HEK293 (cell line): ENCODE data around the gene CACNA1F.

ENCODE experiments used
- CTCF ChIA-PET: fragments of 350-600 bp; formaldehyde crosslinking; extraction: SDS; loops from one replicate; lab custom pipeline; 2021; ENCODE audit warnings: antibody characterized with exemption; lab: Yijun Ruan, JAX
- POLR2A ChIA-PET: fragments of 300-600 bp; formaldehyde crosslinking; extraction: SDS; loops from one replicate; lab custom pipeline; 2020; ENCODE audit warnings: antibody characterized with exemption, inconsistent platforms; lab: Yijun Ruan, JAX
- H3K27ac ChIP-seq: fragments of 200-500 bp; sonication (Bioruptor generic); 2 replicates; pipeline ENCODE4 v1.5.1; 2014; ENCODE audit warnings: low read depth, low read length, control low read depth, inconsistent platforms; ENCODE audit errors: extremely low read depth
- H3K36me3 ChIP-seq, 2 experiments: fragments of 200-500 bp in 1 of 2; sonication (Bioruptor generic) in 1 of 2; 1 replicate in 1 of 2; 2 replicates in 1 of 2; pipeline ENCODE4 v1.5.1; 2014 to 2017; ENCODE audit warnings: inconsistent platforms in 2 of 2, low read length in 2 of 2; ENCODE audit not compliant: control insufficient read depth in 2 of 2, insufficient read depth in 1 of 2
- H3K4me1 ChIP-seq: fragments of 200-500 bp; sonication (Bioruptor generic); 2 replicates; pipeline ENCODE4 v1.5.1; 2014; ENCODE audit warnings: mild to moderate bottlenecking, low read length, inconsistent platforms; ENCODE audit not compliant: control insufficient read depth, insufficient read depth
- H3K4me3 ChIP-seq: 2 replicates; pipeline ENCODE4 v1.5.1; 2011; ENCODE audit warnings: low read depth, mild to moderate bottlenecking, control low read depth, low read length, moderate library complexity
- H3K9me3 ChIP-seq: fragments of 200-500 bp; sonication (Bioruptor generic); 2 replicates; pipeline ENCODE4 v1.5.1; 2014; ENCODE audit warnings: low read depth, low read length, inconsistent platforms; ENCODE audit not compliant: control insufficient read depth, insufficient read depth
- AEBP2 ChIP-seq: fragments of 450-650 bp; formaldehyde crosslinking; IDR thresholded peaks from 2 replicates; pipeline ENCODE4 v1.5.1; 2016; ENCODE audit warnings: missing biosample characterization, missing genetic modification characterization, borderline replicate concordance
- BCL11A ChIP-seq: fragments of 450-650 bp; formaldehyde crosslinking; IDR thresholded peaks from 2 replicates; pipeline ENCODE4 v1.5.1; 2016; ENCODE audit warnings: low read depth, missing biosample characterization, missing genetic modification characterization
- GLIS2 ChIP-seq: fragments of 450-650 bp; formaldehyde crosslinking; IDR thresholded peaks from 2 replicates; pipeline ENCODE4 v1.5.1; 2016; ENCODE audit warnings: missing biosample characterization, missing genetic modification characterization
- IKZF3 ChIP-seq: fragments of 450-650 bp; IDR thresholded peaks from 2 replicates; pipeline ENCODE4 v1.5.0; 2018; ENCODE audit warnings: missing biosample characterization, mild to moderate bottlenecking, missing genetic modification characterization, moderate library complexity
- INSM2 ChIP-seq: fragments of 450-650 bp; formaldehyde crosslinking; IDR thresholded peaks from 2 replicates; pipeline ENCODE4 v1.5.1; 2016; ENCODE audit warnings: missing biosample characterization, missing genetic modification characterization
- KLF17 ChIP-seq: fragments of 450-650 bp; formaldehyde crosslinking; IDR thresholded peaks from 2 replicates; pipeline ENCODE4 v1.5.1; 2016; ENCODE audit warnings: missing biosample characterization, missing genetic modification characterization
- PATZ1 ChIP-seq: fragments of 450-650 bp; formaldehyde crosslinking; IDR thresholded peaks from 2 replicates; pipeline ENCODE4 v1.5.1; 2016; ENCODE audit warnings: missing biosample characterization, missing genetic modification characterization
- PRDM10 ChIP-seq: fragments of 450-650 bp; formaldehyde crosslinking; IDR thresholded peaks from 2 replicates; pipeline ENCODE4 v1.5.1; 2016; ENCODE audit warnings: missing biosample characterization, missing genetic modification characterization
- SALL2 ChIP-seq: fragments of 450-650 bp; formaldehyde crosslinking; IDR thresholded peaks from 2 replicates; pipeline ENCODE4 v1.5.0; 2017; ENCODE audit warnings: missing biosample characterization, mild to moderate bottlenecking, missing genetic modification characterization, borderline replicate concordance
- YY2 ChIP-seq: fragments of 450-650 bp; formaldehyde crosslinking; IDR thresholded peaks from 2 replicates; pipeline ENCODE4 v1.5.1; 2016; ENCODE audit warnings: missing biosample characterization, missing genetic modification characterization
- ZBTB8A ChIP-seq: fragments of 450-650 bp; formaldehyde crosslinking; IDR thresholded peaks from 2 replicates; pipeline ENCODE4 v1.5.1; 2016; ENCODE audit warnings: missing biosample characterization, missing genetic modification characterization
- ZNF169 ChIP-seq: fragments of 450-650 bp; formaldehyde crosslinking; IDR thresholded peaks from 2 replicates; pipeline ENCODE4 v1.5.1; 2016; ENCODE audit warnings: missing biosample characterization, missing genetic modification characterization
- ZNF184 ChIP-seq: fragments of 450-650 bp; IDR thresholded peaks from 2 replicates; pipeline ENCODE4 v1.5.1; 2018; ENCODE audit warnings: missing biosample characterization, mild to moderate bottlenecking, missing genetic modification characterization
- ZNF2 ChIP-seq: fragments of 450-650 bp; formaldehyde crosslinking; IDR thresholded peaks from 2 replicates; pipeline ENCODE4 v1.5.1; 2016; ENCODE audit warnings: missing biosample characterization, missing genetic modification characterization
- ZNF211 ChIP-seq: fragments of 450-650 bp; formaldehyde crosslinking; IDR thresholded peaks from 2 replicates; pipeline ENCODE4 v1.5.1; 2016; ENCODE audit warnings: low read depth, missing biosample characterization, missing genetic modification characterization
- ZNF280D ChIP-seq: fragments of 450-650 bp; formaldehyde crosslinking; IDR thresholded peaks from 2 replicates; pipeline ENCODE4 v1.5.1; 2016; ENCODE audit warnings: missing biosample characterization, missing genetic modification characterization
- ZNF391 ChIP-seq: fragments of 450-650 bp; formaldehyde crosslinking; IDR thresholded peaks from 2 replicates; pipeline ENCODE4 v1.5.1; 2016; ENCODE audit warnings: low read depth, missing biosample characterization, missing genetic modification characterization, borderline replicate concordance
- ZNF488 ChIP-seq: fragments of 450-650 bp; formaldehyde crosslinking; IDR thresholded peaks from 2 replicates; pipeline ENCODE4 v1.5.1; 2016; ENCODE audit warnings: missing biosample characterization, missing genetic modification characterization
- ZNF624 ChIP-seq: fragments of 450-650 bp; formaldehyde crosslinking; IDR thresholded peaks from 2 replicates; pipeline ENCODE4 v1.5.1; 2017; ENCODE audit warnings: missing biosample characterization, missing genetic modification characterization
- ZNF626 ChIP-seq: fragments of 450-650 bp; sonication (Bioruptor Pico); formaldehyde crosslinking; IDR thresholded peaks from 2 replicates; pipeline ENCODE4 v1.5.1; 2018; ENCODE audit warnings: missing biosample characterization, missing genetic modification characterization, inconsistent platforms
- ZNF660 ChIP-seq: fragments of 450-650 bp; IDR thresholded peaks from 2 replicates; pipeline ENCODE4 v1.5.1; 2018; ENCODE audit warnings: missing biosample characterization, mild to moderate bottlenecking, missing genetic modification characterization

The CACNA1F gene

GRCh38 chrX:49282647-49283011 lies 49.5 kb upstream of the CACNA1F start (continued):
- TF ChIP-seq PATZ1 (tag by site-specific recombination), result peak; percentile 38; the same call in 1 of the 2 replicates
- no peak for TF ChIP-seq ZNF626
- TF ChIP-seq PRDM10 (tag by site-specific recombination), result peak; percentile 68
- TF ChIP-seq SALL2, result no peak

GRCh38 chrX:49278081-49278480 lies 44.9 kb upstream of the CACNA1F start:
- ChIA-PET POLR2A (no interaction called here), CTCF (no interaction called here)
- no peak for TF ChIP-seq KLF17 (tag by site-specific recombination)
- TF ChIP-seq ZNF2 (tag by site-specific recombination), result no peak
- no peak for TF ChIP-seq GLIS2
- TF ChIP-seq IKZF3 (tag by site-specific recombination), result no peak
- no peak for TF ChIP-seq ZNF169 (tag by site-specific recombination)
- TF ChIP-seq ZBTB8A (tag by site-specific recombination), result no peak
- TF ChIP-seq ZNF280D (tag by site-specific recombination), result no peak
- H3K36me3 ChIP-seq, result no peaks in the 10 kb centered on the region
- no peaks in the 10 kb centered on the region for H3K4me1 ChIP-seq
- H3K9me3 ChIP-seq, result no peaks in the 10 kb centered on the region
- H3K27ac ChIP-seq, result no peak overlapping the region
- H3K4me3 ChIP-seq, result no peak overlapping the region

GRCh38 chrX:49277535-49277830 lies 44.3 kb upstream of the CACNA1F start:
- CTCF ChIA-PET, result no interaction called here
- POLR2A ChIA-PET, result no interaction called here
- H3K27ac ChIP-seq, result no peak overlapping the region
- TF ChIP-seq ZNF184 (no peak), YY2 (tag by site-specific recombination) (no peak), ZNF391 (no peak), INSM2 (tag by site-specific recombination) (no peak), ZNF488 (tag by site-specific recombination) (no peak), ZNF624 (no peak), ZNF211 (tag by site-specific recombination) (no peak), AEBP2 (no peak), ZNF660 (tag by site-specific recombination) (no peak), BCL11A (tag by site-specific recombination) (no peak)

More at GRCh38 chrX:49277535-49277830, 44.3 kb upstream of the CACNA1F start:
- Histone ChIP-seq H3K4me1 (no peaks in the 10 kb centered on the region), H3K4me3 (no peak overlapping the region), H3K36me3 (no peaks in the 10 kb centered on the region), H3K9me3 (no peaks in the 10 kb centered on the region)
